ENCODE measurements around the gene ZNF419.
"Not testable (repeated sequence)": the region's sequence is repeated elsewhere in the genome, so short reads cannot be mapped to it uniquely, and the experiment has no call there.

ZNF419 gene

DNA sequence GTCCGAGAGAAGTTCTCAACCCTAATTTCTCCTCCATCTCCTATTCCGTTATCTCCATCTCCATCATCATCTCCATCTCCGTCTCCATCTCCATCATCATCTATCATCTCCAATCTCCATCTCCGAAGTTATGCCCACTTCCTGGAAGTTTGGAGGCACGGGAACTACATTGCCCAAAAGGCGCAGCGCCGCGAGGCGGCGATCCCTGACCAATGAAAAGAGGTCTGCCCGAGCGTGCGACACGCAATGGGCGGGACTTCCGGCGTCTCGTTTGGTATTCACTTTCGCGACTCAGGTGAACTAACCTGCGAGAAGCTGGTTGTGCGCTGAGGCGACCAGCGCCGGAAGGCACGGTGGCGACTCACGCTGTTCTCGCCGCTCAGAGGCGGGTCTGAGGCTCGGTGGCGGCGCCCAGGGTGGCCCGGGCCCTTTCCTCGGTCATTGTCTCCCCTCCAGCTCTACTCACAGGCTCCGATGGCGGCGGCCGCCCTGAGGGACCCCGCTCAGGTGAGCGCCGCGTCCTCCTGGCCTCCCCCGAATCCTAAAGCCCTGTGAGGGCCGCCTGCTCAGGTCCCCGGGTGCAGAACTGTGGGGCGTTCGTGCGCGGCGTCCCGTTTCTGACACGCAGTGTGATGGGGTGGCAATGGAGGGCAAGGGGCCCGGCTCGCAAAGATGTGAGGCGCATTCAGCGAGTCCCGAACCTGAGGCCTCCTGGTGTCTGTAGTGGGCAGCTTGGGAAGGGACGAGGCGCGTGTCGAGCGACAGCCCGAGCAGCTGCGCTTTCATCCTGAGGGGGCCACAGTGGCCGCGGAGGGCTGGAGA lies at the start of gene ZNF419:
Gene ZNF419, plus strand, starts transcription at position 274 of the 822 bp plus-strand sequence. Its CDS starts 201 bp downstream, at position 475.
- DNase-seq (ENCODE audit: low read depth), result peak; percentile 91

DNA sequence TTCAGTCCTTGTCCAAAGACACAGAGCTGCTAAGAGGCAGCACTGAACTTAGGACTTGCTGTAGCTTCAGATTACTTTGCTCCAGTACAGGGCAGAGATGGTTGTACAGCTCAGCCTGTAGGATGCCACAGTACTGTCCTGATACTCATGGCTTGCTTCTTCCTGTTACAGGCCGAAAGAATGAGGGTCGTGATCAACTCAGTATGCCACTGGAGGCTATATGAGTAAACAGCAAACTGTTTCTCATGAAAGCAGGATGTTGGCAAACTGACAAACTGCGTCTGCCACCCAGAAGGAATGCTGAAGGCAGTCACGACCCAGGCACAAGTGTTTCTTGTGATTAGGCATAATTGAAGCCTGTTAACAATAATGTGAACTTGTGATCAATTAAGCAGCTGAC lies 49.6 kb upstream of the ZNF419 start:
- DNase-seq (ENCODE audit: low read depth), result no peak

DNA sequence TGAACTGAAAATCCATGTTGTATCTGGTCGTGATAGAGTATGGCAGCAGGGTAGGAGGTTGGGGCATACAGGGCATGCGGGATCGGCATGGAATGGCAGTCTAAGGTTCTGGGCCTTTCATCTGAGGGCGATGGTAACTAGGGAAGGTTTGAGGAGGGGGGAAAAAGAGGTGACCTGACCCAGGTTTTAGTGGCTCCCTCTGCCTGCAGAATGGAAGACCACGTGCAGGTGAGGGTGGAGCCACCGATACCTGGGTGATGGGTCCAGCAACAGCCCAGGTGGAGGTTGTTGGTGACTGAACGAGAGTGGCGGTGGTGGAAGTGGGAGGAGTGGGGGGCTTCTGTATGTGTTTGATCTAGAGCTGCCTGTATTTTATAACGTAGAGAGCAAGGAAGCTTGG lies 48.6 kb upstream of the ZNF419 start:
- no peak for DNase-seq (ENCODE audit: low read depth)

- DNase-seq (ENCODE audit: low read depth), result no peak
These were observed 45.4 kb upstream of the ZNF419 start for GRCh38 chr19:57441979-57442752.

GRCh38 chr19:57443121-57443696 lies 44.3 kb upstream of the ZNF419 start:
- DNase-seq (ENCODE audit: low read depth), result no peak

- DNase-seq (ENCODE audit: low read depth), result no peak
These were observed 35.2 kb upstream of the ZNF419 start for GRCh38 chr19:57452307-57452706.

DNA sequence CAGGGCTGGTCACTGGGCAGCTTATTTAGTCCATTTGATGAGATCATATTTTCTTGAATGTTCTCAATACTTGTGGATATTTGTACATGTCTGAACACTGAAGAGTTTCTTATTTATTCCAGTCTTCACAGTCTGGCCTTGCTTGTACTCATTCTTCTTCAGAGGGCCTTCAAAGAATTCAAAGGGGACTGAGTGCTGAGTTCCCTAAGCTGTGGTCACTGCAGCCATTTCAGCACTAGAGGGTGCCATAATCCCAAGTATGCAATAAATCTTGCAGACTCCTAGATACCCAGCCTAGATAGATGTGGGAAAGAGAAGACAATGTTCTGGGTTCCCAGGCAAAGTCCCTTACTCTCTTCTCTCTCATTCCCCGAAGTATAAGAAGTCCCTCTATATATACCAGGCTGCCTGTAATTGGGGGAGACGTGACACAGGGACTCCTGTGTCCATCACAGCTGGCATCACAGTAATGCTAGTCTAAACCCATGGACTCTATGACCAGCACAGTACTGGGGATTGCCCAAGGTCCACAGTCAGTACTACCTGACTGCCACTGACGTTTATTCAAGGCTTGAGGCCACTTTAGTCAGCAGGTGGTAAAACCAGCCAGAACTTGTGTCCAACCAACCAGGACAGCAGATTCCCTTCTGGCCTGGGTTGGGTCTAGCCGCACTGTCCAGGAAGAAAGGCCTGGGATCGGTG lies 21.7 kb upstream of the ZNF419 start:
- DNase-seq (ENCODE audit: low read depth), result no peak

DNA sequence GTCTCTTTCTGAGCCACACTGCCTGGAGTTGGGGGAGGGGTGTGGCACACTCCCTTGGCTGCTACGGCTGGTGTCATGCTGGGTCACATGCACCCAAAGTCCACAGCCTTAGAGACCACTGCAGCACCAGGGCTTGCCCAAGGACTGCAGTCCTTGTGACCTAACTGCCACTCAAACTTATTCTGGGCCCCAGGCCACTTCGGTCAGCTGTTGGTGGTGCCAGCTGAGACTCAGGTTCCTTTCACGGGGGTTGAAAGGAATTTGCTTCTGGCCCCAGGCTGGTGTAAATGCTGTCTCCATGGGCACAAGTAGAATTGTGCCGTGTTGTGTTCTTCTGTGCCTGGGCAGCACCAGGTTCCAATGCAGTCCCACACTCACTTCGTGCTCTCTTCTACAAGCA lies 21.1 kb upstream of the ZNF419 start:
- DNase-seq (ENCODE audit: low read depth), result no peak

- no peak for DNase-seq (ENCODE audit: low read depth)
These were observed 13.9 kb upstream of the ZNF419 start for GRCh38 chr19:57473646-57474045.

DNA sequence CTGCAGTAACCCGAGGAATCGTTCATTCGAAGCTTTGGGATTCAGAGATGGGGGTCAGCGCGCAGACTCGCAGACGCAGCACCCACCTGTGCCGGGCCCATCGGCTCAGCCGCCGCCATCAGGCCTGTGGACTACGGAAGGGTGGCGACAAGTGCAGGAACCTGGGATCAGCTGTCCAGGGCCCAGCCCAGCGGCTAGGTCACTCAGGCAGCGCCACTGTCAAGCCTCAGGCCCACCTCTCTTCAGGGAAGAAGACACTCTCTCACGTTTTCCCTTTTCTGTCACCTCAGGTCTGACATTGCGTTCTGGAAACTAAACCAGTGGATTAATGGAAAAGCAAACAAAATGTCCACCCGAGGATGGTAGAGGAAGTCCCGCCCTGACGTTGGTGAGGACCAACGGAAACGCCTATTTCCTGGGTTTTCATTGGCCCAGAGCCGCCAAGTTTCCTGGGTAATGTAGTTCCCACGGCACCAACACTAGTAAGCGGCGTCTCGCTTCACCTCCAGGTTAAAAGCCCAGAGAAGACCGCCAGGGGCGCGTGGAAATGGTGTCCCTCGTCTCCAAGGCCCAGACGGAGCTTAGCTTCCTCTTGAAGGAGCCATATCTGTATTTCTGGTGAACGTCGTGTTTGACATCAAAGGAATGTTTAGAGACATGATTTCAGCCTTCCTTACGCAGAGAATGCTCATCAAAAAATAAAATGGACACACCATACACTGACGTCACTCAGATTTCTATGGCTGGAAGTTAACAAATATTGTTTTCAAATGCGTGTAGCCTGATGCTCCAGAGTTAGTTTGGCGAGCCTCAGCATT lies 10.2 kb upstream of the ZNF419 start, which contains the start of gene ZNF772:
Gene ZNF772, minus strand, starts transcription at position 376 of the 818 bp plus-strand sequence. Its CDS starts 257 bp downstream, at position 119.
- DNase-seq (ENCODE audit: low read depth), result peak; percentile 80

GRCh38 chr19:57488299-57488644 lies 722 bp downstream of the ZNF419 start:
- not testable (repeated sequence) for DNase-seq (ENCODE audit: low read depth)

DNA sequence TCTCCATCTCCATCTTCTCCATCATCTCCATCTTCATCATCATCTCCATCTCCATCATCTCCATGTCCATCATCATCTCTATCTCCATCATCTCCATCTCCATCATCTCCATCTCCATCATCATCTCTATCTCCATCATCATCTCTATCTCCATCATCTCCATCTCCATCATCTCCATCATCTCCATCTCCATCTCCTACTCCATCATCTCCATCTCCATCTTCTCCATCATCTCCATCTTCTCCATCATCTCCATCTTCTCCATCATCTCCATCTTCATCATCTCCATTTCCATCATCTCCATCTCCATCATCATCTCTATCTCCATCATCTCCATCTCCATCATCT lies 11.8 kb downstream of the ZNF419 start:
- DNase-seq (ENCODE audit: low read depth), result not testable (repeated sequence)

GRCh38 chr19:57499680-57500395 lies 12.3 kb downstream of the ZNF419 start, which contains the start of gene ZNF773:
TSS of gene ZNF773 (plus strand) at chr19:57499938. CDS start at chr19:57500081, 143 bp downstream.
- DNase-seq (ENCODE audit: low read depth), result peak; percentile 94

- not testable (repeated sequence) for DNase-seq (ENCODE audit: low read depth)
These were observed 12.8 kb downstream of the ZNF419 start for GRCh38 chr19:57500400-57500799.

DNA sequence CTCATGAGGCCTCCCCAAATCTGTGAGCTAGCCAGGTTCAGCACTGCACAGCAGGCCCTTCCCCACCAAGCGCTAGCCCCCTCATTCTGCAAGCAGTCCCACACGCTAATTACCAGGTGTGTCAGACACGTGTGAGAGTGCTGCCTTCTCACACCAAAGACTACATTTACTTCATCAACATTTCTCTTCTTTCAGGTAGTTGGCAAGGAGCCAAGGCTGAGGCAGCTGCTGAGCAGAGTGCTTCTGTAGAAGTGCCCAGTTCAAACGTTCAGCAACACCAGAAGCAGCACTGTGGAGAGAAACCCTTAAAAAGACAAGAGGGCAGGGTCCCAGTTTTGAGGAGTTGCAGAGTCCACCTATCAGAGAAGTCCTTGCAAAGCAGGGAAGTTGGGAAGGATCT lies 18.6 kb downstream of the ZNF419 start:
- no peak for DNase-seq (ENCODE audit: low read depth)

- no peak for DNase-seq (ENCODE audit: low read depth)
These were observed 23.9 kb downstream of the ZNF419 start for GRCh38 chr19:57511484-57511883.

GRCh38 chr19:57512845-57513244 lies 25.3 kb downstream of the ZNF419 start:
- DNase-seq (ENCODE audit: low read depth), result no peak

DNA sequence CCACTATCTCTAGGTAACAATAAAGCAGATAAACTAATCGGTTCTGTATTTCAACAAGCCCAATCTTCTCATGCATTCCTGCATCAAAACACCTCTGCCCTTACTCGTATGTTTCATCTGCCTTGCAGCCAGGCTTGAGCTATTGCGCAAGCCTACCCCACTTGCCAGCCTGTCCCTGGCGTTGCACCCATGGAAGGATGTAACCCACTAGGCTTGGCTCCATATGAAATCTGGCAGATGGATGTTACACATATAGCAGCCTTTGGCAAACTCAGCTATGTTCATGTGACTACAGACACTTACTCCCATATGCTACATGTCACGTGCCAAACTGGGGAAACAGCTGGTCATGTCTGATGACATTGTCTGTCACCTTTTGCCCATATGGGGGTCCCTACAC lies 27.7 kb downstream of the ZNF419 start:
- no peak for DNase-seq (ENCODE audit: low read depth)

DNA sequence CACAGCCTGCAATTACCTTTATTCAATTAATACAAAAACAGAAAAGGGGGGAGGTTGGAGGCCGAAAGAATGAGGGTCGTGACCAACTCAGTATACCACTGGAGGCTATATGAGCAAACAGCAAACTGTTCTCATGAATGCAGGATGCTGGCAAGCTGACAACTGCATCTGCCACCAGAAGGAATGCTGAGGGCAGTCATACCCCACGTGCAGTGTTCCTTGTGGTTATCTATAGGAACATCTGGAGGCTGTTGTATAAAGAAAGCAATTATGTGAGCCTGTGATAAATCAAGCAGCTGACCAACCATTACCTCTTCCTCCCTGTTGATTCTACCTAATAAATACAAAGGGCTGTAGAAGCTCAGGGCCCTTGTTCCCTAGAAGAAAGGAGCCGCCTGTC lies 30.5 kb downstream of the ZNF419 start:
- not testable (repeated sequence) for DNase-seq (ENCODE audit: low read depth)

DNA sequence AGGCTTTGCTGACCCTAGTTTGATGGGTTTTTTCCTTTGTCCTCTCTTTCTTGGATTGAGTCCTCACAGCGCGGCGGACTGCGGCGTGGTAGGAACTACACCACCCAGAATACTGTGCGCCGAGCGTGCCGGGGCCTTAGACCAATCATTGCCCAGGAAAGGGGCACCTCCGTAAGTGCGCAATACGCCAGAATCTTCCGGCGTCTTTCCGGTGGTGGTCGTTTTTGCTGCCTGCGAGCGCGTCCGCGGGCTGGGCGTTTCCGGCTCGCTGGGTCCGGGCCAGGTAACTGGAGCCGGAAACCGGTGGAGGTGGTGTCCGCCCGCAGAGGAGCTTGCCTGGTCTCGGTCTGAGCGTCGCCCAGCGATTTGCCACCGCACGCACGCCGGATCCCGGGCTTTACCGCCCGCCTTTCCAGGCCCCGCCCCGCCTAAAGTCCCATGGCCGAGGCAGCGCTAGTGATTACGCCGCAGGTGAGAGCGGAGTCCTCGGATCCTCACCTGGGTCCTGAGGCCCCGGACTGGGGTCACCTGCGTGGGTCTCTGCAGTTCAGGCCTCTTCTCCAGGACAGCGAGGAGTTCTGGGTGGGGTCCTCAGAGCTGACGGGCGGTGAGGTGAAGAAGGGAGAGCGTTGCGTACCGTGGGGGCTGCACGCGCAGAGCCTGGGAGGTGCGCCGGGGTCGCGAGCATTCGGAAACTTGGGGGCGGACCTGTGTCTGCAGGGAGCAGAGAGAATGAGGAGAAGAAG lies 39.8 kb downstream of the ZNF419 start, which contains the start of gene ZNF549:
Gene ZNF549, plus strand, starts transcription at position 221 of the 746 bp plus-strand sequence. Its CDS starts 218 bp downstream, at position 439.
- DNase-seq (ENCODE audit: low read depth), result peak; percentile 84
